Measurements from ENCODE around the gene DEPDC5.

DNA sequence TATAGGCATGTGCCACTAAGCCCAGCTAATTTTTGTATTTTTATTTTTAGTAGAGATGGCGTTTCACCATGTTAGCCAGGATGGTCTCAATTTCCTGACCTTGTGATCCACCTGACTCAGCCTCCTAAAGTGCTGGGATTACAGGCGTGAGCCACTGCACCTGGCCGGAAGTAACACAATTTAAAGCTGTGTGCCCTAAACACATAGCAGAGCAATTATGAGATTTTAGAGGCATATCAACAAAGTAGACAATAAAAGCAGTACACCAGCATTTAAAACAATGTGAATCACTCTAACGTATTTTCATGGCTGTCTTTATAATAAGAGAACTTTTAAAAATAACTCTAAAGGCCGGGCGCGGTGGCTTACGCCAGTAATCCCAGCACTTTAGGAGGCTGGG lies 46.3 kb upstream of the DEPDC5 start:
- no peak for TF ChIP-seq POLR2AphosphoS5 (IDR thresholded peaks at IDR 0.05)
- TF ChIP-seq, protein P1, sequence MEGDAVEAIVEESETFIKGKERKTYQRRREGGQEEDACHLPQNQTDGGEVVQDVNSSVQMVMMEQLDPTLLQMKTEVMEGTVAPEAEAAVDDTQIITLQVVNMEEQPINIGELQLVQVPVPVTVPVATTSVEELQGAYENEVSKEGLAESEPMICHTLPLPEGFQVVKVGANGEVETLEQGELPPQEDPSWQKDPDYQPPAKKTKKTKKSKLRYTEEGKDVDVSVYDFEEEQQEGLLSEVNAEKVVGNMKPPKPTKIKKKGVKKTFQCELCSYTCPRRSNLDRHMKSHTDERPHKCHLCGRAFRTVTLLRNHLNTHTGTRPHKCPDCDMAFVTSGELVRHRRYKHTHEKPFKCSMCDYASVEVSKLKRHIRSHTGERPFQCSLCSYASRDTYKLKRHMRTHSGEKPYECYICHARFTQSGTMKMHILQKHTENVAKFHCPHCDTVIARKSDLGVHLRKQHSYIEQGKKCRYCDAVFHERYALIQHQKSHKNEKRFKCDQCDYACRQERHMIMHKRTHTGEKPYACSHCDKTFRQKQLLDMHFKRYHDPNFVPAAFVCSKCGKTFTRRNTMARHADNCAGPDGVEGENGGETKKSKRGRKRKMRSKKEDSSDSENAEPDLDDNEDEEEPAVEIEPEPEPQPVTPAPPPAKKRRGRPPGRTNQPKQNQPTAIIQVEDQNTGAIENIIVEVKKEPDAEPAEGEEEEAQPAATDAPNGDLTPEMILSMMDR (IDR thresholded peaks at IDR 0.05) = no peak
- no peak for TF ChIP-seq POLR2A (IDR thresholded peaks at IDR 0.05)
- TF ChIP-seq EP300 (IDR thresholded peaks at IDR 0.05) = no peak

Measured in sigmoid colon (tissue), 4 donors.